ENCODE data around the gene NMBR. TPM values are rescaled to one million over a fixed set of nuclear protein-coding genes. Genes with fewer than 3 reads are reported as not detected.
"Not testable (repeated sequence)": the region's sequence is repeated elsewhere in the genome, so short reads cannot be mapped to it uniquely, and the experiment has no call there.

The NMBR gene
- total and polyA plus RNA-seq, 5 donors from 2014 or later = not detected

DNA sequence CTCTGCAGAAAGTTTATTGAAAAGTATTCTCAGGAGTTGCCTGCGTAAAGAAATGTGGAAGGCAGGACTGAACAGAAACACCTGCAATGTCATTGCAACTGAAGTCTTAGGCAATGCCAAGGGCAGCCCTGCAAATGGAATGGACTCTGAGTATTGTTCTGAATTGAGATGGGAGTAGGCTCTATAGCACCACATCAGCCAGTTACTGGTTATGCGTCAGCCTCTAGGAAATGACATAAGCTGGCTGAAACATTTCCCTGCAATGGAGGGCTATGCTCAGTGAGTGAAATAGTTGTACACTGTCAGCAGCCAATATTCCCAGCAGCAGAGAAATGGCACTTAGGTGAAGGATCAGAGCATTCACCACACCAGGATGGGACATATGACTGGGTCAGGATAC is 28.0 kb downstream of the NMBR start:
- Mint-ChIP-seq H3K4me1 (no peaks in the 10 kb centered on the region), H3K27me3 (peaks cover 8% of the 10 kb centered on the region), H3K27ac (no peak overlapping the region), H3K9me3 (peaks cover 0 to 2% (median 0%) of the 10 kb centered on the region in 7 donors), H3K36me3 (no peaks in the 10 kb centered on the region), H3K4me3 (no peak overlapping the region)
- H3K27ac ChIP-seq (ENCODE audit: insufficient read depth, low read length, poor library complexity, severe bottlenecking) = no peak overlapping the region
- DNase-seq (no peak), ATAC-seq (ENCODE audit: low read depth in 2 of 2) (no peak)
- H3K27me3 ChIP-seq (ENCODE audit: control insufficient read depth, insufficient read depth, low read length) = peaks cover 9% of the 10 kb centered on the region
- H3K4me3 ChIP-seq (ENCODE audit: low read depth, low read length) = no peak overlapping the region
- H3K9me3 ChIP-seq (ENCODE audit: control insufficient read depth in 2 of 2, low read length in 2 of 2) = no peaks in the 10 kb centered on the region
- H3K36me3 ChIP-seq (ENCODE audit: control insufficient read depth, insufficient read depth, low read length) = no peaks in the 10 kb centered on the region
- no peaks in the 10 kb centered on the region for H3K4me1 ChIP-seq (ENCODE audit: control insufficient read depth, insufficient read depth, low read length, poor library complexity, severe bottlenecking)

DNA sequence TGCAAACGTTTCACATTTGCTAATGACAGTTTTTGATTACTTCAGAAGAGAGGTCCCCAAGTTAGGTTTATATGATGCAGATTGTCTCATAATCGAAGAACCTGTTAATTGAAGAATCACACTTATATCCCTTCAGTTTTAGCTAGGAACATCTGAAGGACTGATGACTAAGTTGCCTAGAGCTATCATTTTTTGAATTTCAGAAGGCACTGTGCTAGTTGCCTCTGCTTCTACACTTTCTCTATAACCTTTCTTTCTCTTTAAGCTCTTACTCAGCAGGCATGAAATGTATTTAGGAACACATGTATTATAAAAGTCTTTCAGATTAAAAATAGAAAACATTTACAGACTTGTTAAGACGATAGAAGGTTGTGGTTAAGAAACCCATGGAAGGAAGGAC is 28.6 kb downstream of the NMBR start:
- no peaks in the 10 kb centered on the region for H3K36me3 Mint-ChIP-seq
- no peak for ATAC-seq (ENCODE audit: low read depth in 2 of 2)
- peaks cover 8% of the 10 kb centered on the region for H3K27me3 Mint-ChIP-seq
- H3K27ac Mint-ChIP-seq = no peak overlapping the region
- H3K4me1 Mint-ChIP-seq = no peaks in the 10 kb centered on the region
- Histone ChIP-seq H3K9me3 (ENCODE audit: control insufficient read depth in 2 of 2, low read length in 2 of 2) (no peaks in the 10 kb centered on the region), H3K4me3 (ENCODE audit: low read depth, low read length) (no peak overlapping the region), H3K27me3 (ENCODE audit: control insufficient read depth, insufficient read depth, low read length) (peaks cover 9% of the 10 kb centered on the region), H3K36me3 (ENCODE audit: control insufficient read depth, insufficient read depth, low read length) (no peaks in the 10 kb centered on the region), H3K4me1 (ENCODE audit: control insufficient read depth, insufficient read depth, low read length, poor library complexity, severe bottlenecking) (no peaks in the 10 kb centered on the region), H3K27ac (ENCODE audit: insufficient read depth, low read length, poor library complexity, severe bottlenecking) (no peak overlapping the region)
- H3K4me3 Mint-ChIP-seq = no peak overlapping the region
- DNase-seq = no peak
- H3K9me3 Mint-ChIP-seq = peaks cover 0 to 2% (median 0%) of the 10 kb centered on the region in 7 donors

DNA sequence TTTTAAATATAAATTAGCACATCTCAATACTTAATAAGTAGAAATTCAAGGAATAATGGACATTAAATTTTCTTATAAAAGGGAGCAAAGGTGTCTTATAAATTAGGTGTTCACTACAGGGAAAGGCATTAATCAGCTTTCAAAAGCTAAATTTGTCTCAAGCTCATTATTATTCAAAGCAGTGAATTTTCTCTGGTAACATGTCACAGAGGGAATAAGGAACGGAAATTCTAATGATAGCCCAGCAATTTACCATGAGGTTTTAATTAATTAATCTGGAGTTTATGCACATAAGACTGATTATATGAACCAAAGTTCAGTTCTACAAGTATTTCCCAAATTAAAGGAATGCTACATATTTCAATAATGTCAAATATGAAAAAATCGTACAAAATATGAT is 29.6 kb downstream of the NMBR start:
- no peak for DNase-seq
- Mint-ChIP-seq H3K27ac (no peak overlapping the region), H3K27me3 (peaks cover 8% of the 10 kb centered on the region), H3K4me1 (no peaks in the 10 kb centered on the region), H3K36me3 (no peaks in the 10 kb centered on the region), H3K9me3 (peaks cover 0 to 2% (median 0%) of the 10 kb centered on the region in 7 donors), H3K4me3 (no peak overlapping the region)
- H3K36me3 ChIP-seq (ENCODE audit: control insufficient read depth, insufficient read depth, low read length) = no peaks in the 10 kb centered on the region
- no peak for ATAC-seq (ENCODE audit: low read depth in 2 of 2)
- peaks cover 9% of the 10 kb centered on the region for H3K27me3 ChIP-seq (ENCODE audit: control insufficient read depth, insufficient read depth, low read length)
- no peaks in the 10 kb centered on the region for H3K4me1 ChIP-seq (ENCODE audit: control insufficient read depth, insufficient read depth, low read length, poor library complexity, severe bottlenecking)
- H3K27ac ChIP-seq (ENCODE audit: insufficient read depth, low read length, poor library complexity, severe bottlenecking) = no peak overlapping the region
- no peak overlapping the region for H3K4me3 ChIP-seq (ENCODE audit: low read depth, low read length)
- H3K9me3 ChIP-seq (ENCODE audit: control insufficient read depth in 2 of 2, low read length in 2 of 2) = no peaks in the 10 kb centered on the region

GRCh38 chr6:142112451-142113061 is 34.4 kb downstream of the NMBR start:
- ATAC-seq (ENCODE audit: low read depth in 2 of 2) (no peak), DNase-seq (peak; percentile 34 to 69 (median 54))
- H3K4me1 ChIP-seq (ENCODE audit: control insufficient read depth, insufficient read depth, low read length, poor library complexity, severe bottlenecking) = no peaks in the 10 kb centered on the region
- no peaks in the 10 kb centered on the region for H3K36me3 ChIP-seq (ENCODE audit: control insufficient read depth, insufficient read depth, low read length)
- H3K9me3 Mint-ChIP-seq = peaks cover 0 to 2% (median 0%) of the 10 kb centered on the region in 7 donors
- no peak overlapping the region for H3K4me3 ChIP-seq (ENCODE audit: low read depth, low read length)
- H3K4me1 Mint-ChIP-seq = peaks cover 0 to 4% (median 0%) of the 10 kb centered on the region in 4 donors
- no peaks in the 10 kb centered on the region for H3K36me3 Mint-ChIP-seq
- no peak overlapping the region for H3K4me3 Mint-ChIP-seq
- H3K27ac Mint-ChIP-seq = no peak overlapping the region
- H3K27me3 ChIP-seq (ENCODE audit: control insufficient read depth, insufficient read depth, low read length) = no peaks in the 10 kb centered on the region
- H3K27me3 Mint-ChIP-seq = peaks cover 12% of the 10 kb centered on the region
- no peaks in the 10 kb centered on the region for H3K9me3 ChIP-seq (ENCODE audit: control insufficient read depth in 2 of 2, low read length in 2 of 2)
- H3K27ac ChIP-seq (ENCODE audit: insufficient read depth, low read length, poor library complexity, severe bottlenecking) = no peak overlapping the region

DNA sequence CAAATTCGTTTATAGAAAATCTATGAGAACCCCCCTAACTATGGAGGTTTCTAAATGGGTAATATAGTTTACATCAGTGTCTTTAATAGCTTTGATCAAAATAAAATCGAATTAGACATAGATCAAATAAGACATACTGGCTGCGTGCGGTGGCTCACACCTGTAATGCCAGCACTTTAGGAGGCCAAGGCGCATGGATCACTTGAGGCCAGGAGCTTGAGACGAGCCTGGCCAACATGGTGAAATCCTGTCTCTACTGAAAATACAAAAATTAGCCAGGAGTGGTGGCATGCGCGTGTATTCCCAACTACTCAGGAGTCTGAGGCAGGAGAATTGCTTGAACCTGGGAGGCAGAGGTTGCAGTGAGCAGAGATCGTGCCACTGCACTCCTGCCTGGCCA is 36.1 kb downstream of the NMBR start:
- not testable (repeated sequence) for H3K4me3 Mint-ChIP-seq; H3K27me3 Mint-ChIP-seq; H3K9me3 ChIP-seq (ENCODE audit: control insufficient read depth in 2 of 2, low read length in 2 of 2); ATAC-seq (ENCODE audit: low read depth in 2 of 2); H3K27ac ChIP-seq (ENCODE audit: insufficient read depth, low read length, poor library complexity, severe bottlenecking); H3K9me3 Mint-ChIP-seq; H3K36me3 ChIP-seq (ENCODE audit: control insufficient read depth, insufficient read depth, low read length); H3K27ac Mint-ChIP-seq; DNase-seq; H3K36me3 Mint-ChIP-seq; H3K4me1 Mint-ChIP-seq; H3K4me1 ChIP-seq (ENCODE audit: control insufficient read depth, insufficient read depth, low read length, poor library complexity, severe bottlenecking); H3K4me3 ChIP-seq (ENCODE audit: low read depth, low read length); H3K27me3 ChIP-seq (ENCODE audit: control insufficient read depth, insufficient read depth, low read length)

DNA sequence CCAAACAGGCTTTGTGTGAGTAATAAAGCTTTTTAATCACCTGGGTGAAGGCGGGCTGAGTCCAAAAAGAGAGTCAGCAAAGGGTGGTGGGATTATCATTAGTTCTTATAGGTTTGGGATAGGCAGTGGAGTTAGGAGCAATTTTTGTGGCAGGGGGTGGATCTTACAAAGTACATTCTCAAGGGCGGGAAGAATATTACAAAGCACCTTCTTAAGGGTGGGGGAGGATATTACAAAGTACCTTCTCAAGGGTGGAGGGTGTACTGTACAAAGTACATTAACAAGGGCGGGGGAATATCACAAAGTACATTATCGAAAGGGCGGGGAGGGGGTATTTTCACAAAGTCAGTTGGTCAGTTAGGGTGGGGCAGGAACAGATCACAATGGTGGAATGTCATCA is 42.1 kb downstream of the NMBR start:
- H3K9me3 ChIP-seq (ENCODE audit: control insufficient read depth in 2 of 2, low read length in 2 of 2); H3K4me3 Mint-ChIP-seq; H3K9me3 Mint-ChIP-seq; H3K36me3 ChIP-seq (ENCODE audit: control insufficient read depth, insufficient read depth, low read length); ATAC-seq (ENCODE audit: low read depth in 2 of 2); DNase-seq; H3K4me3 ChIP-seq (ENCODE audit: low read depth, low read length); H3K27ac ChIP-seq (ENCODE audit: insufficient read depth, low read length, poor library complexity, severe bottlenecking); H3K27ac Mint-ChIP-seq; H3K27me3 Mint-ChIP-seq; H3K36me3 Mint-ChIP-seq; H3K4me1 Mint-ChIP-seq; H3K4me1 ChIP-seq (ENCODE audit: control insufficient read depth, insufficient read depth, low read length, poor library complexity, severe bottlenecking); H3K27me3 ChIP-seq (ENCODE audit: control insufficient read depth, insufficient read depth, low read length): not testable (repeated sequence)

DNA sequence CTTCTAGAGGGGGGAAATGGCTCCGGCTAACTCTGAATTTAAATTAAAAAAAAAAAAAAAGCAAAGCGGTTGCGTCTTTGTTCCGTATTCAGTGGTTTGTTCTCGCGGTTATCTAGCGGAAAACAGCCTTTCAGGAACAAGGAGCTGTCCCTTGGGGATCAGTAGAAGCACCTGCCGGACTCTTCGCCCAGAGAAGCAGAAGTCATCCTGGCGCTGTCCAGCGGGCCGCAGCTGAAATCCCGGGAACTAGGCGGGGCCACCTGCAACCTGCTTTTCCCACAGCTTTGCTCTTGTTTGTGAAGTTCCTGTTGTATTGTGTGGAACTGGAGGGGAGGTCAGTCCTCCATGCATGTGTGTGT is 58.1 kb downstream of the NMBR start:
- Histone ChIP-seq H3K4me1 (ENCODE audit: control insufficient read depth, insufficient read depth, low read length, poor library complexity, severe bottlenecking) (no peaks in the 10 kb centered on the region), H3K9me3 (ENCODE audit: control insufficient read depth in 2 of 2, low read length in 2 of 2) (no peaks in the 10 kb centered on the region), H3K27ac (ENCODE audit: insufficient read depth, low read length, poor library complexity, severe bottlenecking) (no peak overlapping the region), H3K4me3 (ENCODE audit: low read depth, low read length) (no peak overlapping the region), H3K27me3 (ENCODE audit: control insufficient read depth, insufficient read depth, low read length) (peaks cover 12% of the 10 kb centered on the region), H3K36me3 (ENCODE audit: control insufficient read depth, insufficient read depth, low read length) (no peaks in the 10 kb centered on the region)
- H3K27me3 Mint-ChIP-seq = peaks cover 16% of the 10 kb centered on the region
- no peak for DNase-seq
- no peak overlapping the region for H3K27ac Mint-ChIP-seq
- peaks cover 0 to 6% (median 0%) of the 10 kb centered on the region in 4 donors for H3K4me1 Mint-ChIP-seq
- H3K36me3 Mint-ChIP-seq = no peaks in the 10 kb centered on the region
- H3K9me3 Mint-ChIP-seq = peaks cover 0 to 3% (median 0%) of the 10 kb centered on the region in 7 donors
- H3K4me3 Mint-ChIP-seq = no peak overlapping the region
- ATAC-seq (ENCODE audit: low read depth in 2 of 2) = no peak
